Limb (tissue), 2 donors: Measurements from ENCODE around the gene CHADL.
"Not testable (repeated sequence)": the region's sequence is repeated elsewhere in the genome, so short reads cannot be mapped to it uniquely, and the experiment has no call there.

Experiments used
- DNase-seq, 2 donors: peaks; one replicate each; pipeline ENCODE4 v3.0.0-alpha.2; 2016; ENCODE audit errors: extremely low spot score in 2 of 2

CHADL gene

GRCh38 chr22:41191467-41191866 lies 49.3 kb downstream of the CHADL start:
- DNase-seq = no peak

GRCh38 chr22:41184679-41185078 lies 56.1 kb downstream of the CHADL start:
- no peak for DNase-seq

GRCh38 chr22:41181349-41182241 lies 59.1 kb downstream of the CHADL start:
- DNase-seq = no peak

GRCh38 chr22:41180926-41181325 lies 59.8 kb downstream of the CHADL start:
- DNase-seq = no peak

GRCh38 chr22:41180362-41180761 lies 60.4 kb downstream of the CHADL start:
- not testable (repeated sequence) for DNase-seq
